OCI-LY3 (cell line): ENCODE data around the gene NCR3LG1.

ENCODE experiments used
- CTCF ChIP-seq: fragments of 200-600, 300-600 bp; sonication (generic); IDR thresholded peaks from 2 replicates; pipeline ENCODE4 v1.5.1; 2014; ENCODE audit warnings: antibody characterized with exemption, low read length, low read depth
- EZH2phosphoT487 ChIP-seq: fragments of 200-600 bp; shearing (Covaris generic); IDR thresholded peaks from 2 replicates; pipeline ENCODE4 v1.6.1; 2018; ENCODE audit warnings: antibody characterized with exemption, mixed run types, low read depth

DNA sequence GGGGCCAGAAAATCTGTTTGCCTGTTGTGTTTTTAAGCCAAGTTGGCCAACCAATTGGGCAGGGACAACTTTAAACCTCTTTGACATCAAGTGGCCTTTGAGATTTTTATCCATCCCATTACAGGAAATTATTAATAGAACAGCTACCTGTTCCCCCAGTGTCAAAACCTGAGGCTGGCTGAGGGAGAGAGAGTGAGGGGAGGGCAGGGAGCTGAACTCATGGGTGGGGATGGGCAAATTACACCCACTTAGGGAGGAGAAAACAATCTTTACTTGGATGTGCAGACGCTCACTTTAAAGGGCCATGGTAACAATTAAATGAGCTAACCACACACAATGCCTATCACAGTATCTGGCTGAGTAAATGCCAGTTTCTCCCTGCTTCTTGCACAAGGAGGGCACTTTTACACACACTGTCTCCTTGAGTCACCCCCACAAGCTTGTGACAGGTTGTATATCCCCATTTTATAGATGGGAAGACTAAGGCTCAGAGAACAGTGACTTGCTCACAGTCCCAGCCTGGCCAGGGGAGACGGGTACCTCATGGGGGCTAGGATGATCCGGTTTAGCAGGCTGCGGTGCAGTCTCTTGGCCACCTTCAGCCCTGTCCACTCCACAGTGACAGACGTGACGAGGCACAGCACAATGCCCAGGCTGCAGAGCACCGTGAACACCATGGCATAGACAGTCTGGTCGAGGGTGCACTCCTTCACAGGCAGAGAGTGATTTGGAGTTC lies 54.6 kb downstream of the NCR3LG1 start:
- no peak for TF ChIP-seq CTCF
- TF ChIP-seq EZH2phosphoT487, result no peak
